RWPE1 (cell line): ENCODE measurements around the gene FASN.
"Not testable (repeated sequence)": the region's sequence is repeated elsewhere in the genome, so short reads cannot be mapped to it uniquely, and the experiment has no call there.

Experiments
- CTCF ChIA-PET: fragments of 350-600 bp; sonication (Branson Sonifier 250); formaldehyde crosslinking; extraction: SDS; loops from one replicate; lab custom pipeline; 2021; lab: Yijun Ruan, JAX
- POLR2A ChIA-PET: fragments of 400-600 bp; formaldehyde crosslinking; extraction: SDS; loops from one replicate; lab custom pipeline; 2020; ENCODE audit warnings: antibody characterized with exemption; ENCODE audit not compliant: low non-redundant PET; lab: Yijun Ruan, JAX
- DNase-seq: peaks from one replicate; pipeline ENCODE4 v3.0.0; 2012; ENCODE audit warnings: low spot score
- H3K27ac ChIP-seq: fragments of 450-650 bp; 2 replicates; pipeline ENCODE4 v1.5.1; 2017
- CTCF ChIP-seq: fragments of 450-650 bp; conservative IDR thresholded peaks from 2 replicates; pipeline ENCODE4 v1.5.1; 2017; ENCODE audit warnings: low read depth, mild to moderate bottlenecking

Gene FASN

DNA sequence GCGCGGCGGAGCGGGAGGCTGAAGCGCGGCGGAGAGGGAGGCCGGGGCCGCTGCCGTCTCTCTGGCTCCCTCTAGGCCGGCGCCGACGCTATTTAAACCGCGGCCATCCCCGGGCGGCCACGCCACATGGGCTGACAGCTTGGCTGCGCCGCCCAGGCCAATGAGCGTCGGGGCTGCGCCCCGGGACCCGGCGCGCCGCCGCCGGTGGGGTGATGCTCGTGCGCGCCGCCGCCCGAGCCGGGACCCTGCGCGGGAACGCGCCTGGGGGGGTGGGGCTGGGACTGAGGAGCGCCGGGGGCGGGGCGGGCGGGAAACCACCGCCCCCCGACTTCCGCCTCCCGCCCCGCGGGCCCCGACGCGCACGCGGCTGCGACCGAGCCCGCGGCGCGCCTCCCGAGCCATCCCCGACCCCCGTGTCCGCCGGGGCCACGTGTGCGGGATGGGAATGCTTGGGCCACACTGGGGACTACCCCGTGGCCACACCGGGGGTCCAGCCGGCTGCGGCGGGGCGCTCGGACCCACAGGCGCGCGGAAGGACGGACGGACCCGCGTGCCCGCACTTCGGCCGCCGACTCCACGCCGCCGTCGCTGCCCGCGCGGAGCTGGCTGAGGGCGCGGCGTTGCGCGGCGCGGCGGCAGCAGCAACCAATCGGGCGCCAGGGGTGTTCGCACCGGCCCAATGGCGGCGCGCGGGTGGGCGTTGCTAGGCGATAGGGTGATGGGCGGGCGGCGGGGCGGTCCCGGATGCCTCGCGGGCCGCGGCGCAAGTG lies at the start of gene FASN:
Gene FASN (minus strand): TSS at position 68 of the 770 bp plus-strand sequence. CDS start 1,791 bp downstream, outside the sequence.
- POLR2A ChIA-PET, result interaction anchor here (0.6 kb wide), 2 partner anchors 45 to 54 kb away, joined by 3 read pairs; no protein-coding TSS in a partner anchor
- CTCF ChIA-PET, result interaction anchor here (1.4 to 1.8 kb wide), 2 partner anchors 14 to 68 kb away, joined by 4 to 5 read pairs; no protein-coding TSS in a partner anchor

GRCh38 chr17:82146663-82147654 lies 48.9 kb upstream of the FASN start:
- no peak overlapping the region for H3K27ac ChIP-seq
- POLR2A ChIA-PET, result no interaction called here
- TF ChIP-seq CTCF, result no peak
- CTCF ChIA-PET, result no interaction called here
- DNase-seq, result no peak

More for the DNA sequence above, at the start of gene FASN:
- TF ChIP-seq CTCF, result peak; percentile 52
- DNase-seq, result peak; percentile 99
- H3K27ac ChIP-seq, result peak within 1 kb of the TSS; percentile 96

DNA sequence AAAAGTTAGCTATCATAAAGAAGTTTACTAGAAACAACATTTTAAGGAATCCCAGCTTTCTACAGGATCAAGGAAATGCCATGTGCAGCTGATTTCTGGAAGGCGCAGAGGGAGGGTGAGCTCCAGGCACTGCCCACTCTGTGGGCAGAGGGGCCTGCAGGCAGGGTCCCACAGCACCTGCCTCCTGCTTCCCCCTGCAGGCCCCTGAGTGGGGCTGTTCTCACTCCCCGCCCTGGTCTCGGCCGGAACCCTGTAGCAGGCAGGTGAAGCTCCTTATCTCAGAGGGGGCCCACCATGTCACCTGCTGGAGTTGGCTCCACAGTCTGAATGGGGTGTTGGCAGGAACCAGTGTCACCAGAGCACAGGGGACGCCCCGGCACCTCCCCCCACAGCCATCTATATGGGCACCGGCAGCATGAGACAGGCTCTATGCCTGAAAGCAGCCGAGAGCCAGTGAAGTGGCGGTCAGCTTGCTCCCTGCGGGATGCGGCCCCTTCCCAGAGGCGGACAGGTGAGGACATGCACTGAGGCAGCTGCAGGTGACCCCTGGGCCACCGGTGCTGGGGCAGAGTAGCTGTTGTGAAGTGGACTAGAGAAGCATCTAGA lies 47.6 kb upstream of the FASN start:
- TF ChIP-seq CTCF, result no peak
- POLR2A ChIA-PET, result no interaction called here
- CTCF ChIA-PET, result interaction anchor here (0.7 to 1.0 kb wide), 2 partner anchors 116 to 142 kb away, joined by 3 to 4 read pairs; no protein-coding TSS in a partner anchor
- no peak for DNase-seq
- peak overlapping the region; percentile 30 for H3K27ac ChIP-seq

GRCh38 chr17:82143333-82143732 lies 45.3 kb upstream of the FASN start:
- no peak for TF ChIP-seq CTCF
- ChIA-PET POLR2A (interaction anchor here (0.6 kb wide), 1 partner anchor 45 kb away, joined by 3 read pairs; the partner anchor contains the start of gene FASN), CTCF (interaction anchor here (0.6 to 1.3 kb wide), 2 partner anchors 13 to 113 kb away, joined by 3 to 6 read pairs; no protein-coding TSS in a partner anchor)
- H3K27ac ChIP-seq, result peak overlapping the region; percentile 14
- no peak for DNase-seq

DNA sequence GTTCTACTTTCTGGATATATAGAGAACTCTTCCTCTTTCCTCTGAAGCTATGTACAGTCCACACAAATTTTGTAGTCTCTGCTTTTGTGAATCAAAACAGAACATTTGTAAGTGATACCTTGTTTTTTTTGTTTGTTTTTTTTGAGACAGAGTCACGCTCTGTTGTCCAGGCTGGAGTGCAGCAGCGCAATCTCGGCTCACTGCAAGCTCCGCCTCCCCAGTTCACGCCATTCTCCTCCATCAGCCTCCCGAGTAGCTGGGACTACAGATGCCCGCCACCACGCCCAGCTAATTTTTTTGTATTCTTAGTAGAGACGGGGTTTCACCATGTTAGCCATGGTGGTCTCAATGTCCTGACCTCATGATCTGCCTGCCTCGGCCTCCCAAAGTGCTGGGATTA lies 41.9 kb upstream of the FASN start:
- CTCF ChIA-PET, result not testable (repeated sequence)

DNA sequence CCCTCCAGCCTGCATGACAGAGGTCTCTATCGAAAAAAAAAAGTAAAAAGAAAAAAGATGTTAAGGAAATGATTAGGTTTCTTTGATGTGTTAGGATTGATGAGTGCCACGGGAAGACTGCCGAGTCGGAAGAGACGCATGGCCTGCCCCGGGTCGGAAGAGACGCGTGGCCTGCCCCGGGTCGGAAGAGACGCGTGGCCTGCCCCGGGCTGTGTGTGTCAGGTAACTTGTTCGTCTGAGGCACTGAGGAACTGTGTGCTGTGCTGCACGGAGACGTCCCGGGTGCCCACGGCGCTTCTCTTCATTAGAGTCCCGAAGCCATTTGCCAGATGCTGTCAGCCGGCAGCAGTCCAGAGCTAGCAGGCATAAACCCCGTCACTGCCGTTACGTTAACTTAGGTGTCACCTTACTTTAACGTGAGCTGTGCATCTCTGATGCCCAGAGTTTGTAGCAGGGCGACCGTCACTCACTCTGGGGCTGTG lies 40.5 kb upstream of the FASN start:
- no peak for DNase-seq
- ChIA-PET CTCF (no interaction called here), POLR2A (no interaction called here)
- H3K27ac ChIP-seq, result peak overlapping the region; percentile 15
- TF ChIP-seq CTCF, result no peak

More for the DNA sequence above, 41.9 kb upstream of the FASN start:
- DNase-seq, POLR2A ChIA-PET: not testable (repeated sequence)
- peak overlapping the region; percentile 20; the same call in 1 of the 2 replicates for H3K27ac ChIP-seq
